A549 (cell line): Measurements from ENCODE around the gene PLSCR3. TPM values are rescaled to one million over a fixed set of nuclear protein-coding genes. Genes with fewer than 3 reads are reported as not detected.

Source experiments
- BHLHE40 ChIP-seq: IDR thresholded peaks from 2 replicates; pipeline ENCODE4 v1.6.1; 2012; ENCODE audit warnings: low read depth, low read length, inconsistent platforms
- CBX2 ChIP-seq: fragments of 200-600 bp; sonication (generic); IDR thresholded peaks from 2 replicates; pipeline ENCODE4 v1.6.1; 2016; ENCODE audit warnings: low read depth, mild to moderate bottlenecking, borderline replicate concordance
- CHD2 ChIP-seq: fragments of 150-350 bp; IDR thresholded peaks from 2 replicates; pipeline ENCODE4 v1.6.1; 2014; ENCODE audit warnings: low read length; ENCODE audit not compliant: partially characterized antibody
- EHF ChIP-seq: fragments of 250-450 bp; sonication (Bioruptor Pico); IDR thresholded peaks from 2 replicates; pipeline ENCODE4 v1.5.0; 2020; ENCODE audit warnings: mild to moderate bottlenecking
- ELK1 ChIP-seq: fragments of 150-350 bp; IDR thresholded peaks from 2 replicates; pipeline ENCODE4 v1.6.1; 2014; ENCODE audit warnings: low read depth, mild to moderate bottlenecking, low read length
- EP300 ChIP-seq, 2 experiments: fragments of >200 bp; sonication (Bioruptor Twin); formaldehyde crosslinking; IDR thresholded peaks; 2 replicates in 1 of 2; 3 replicates in 1 of 2; pipeline ENCODE4 v1.6.1; 2016 to 2017
- ESRRA ChIP-seq: fragments of 150-350 bp; IDR thresholded peaks from 2 replicates; pipeline ENCODE4 v1.6.1; 2014; ENCODE audit warnings: mild to moderate bottlenecking, low read length, borderline replicate concordance
- FOSL2 ChIP-seq, 2 experiments: fragments of 450-650 bp in 1 of 2; fragments of >200 bp in 1 of 2; sonication (Bioruptor Twin) in 1 of 2; formaldehyde crosslinking; IDR thresholded peaks; 2 replicates each; pipeline versions ENCODE4 v1.5.0 to v1.6.1; 2016 to 2020; ENCODE audit warnings: mild to moderate bottlenecking in 1 of 2, moderate library complexity in 1 of 2
- FOXS1 ChIP-seq: fragments of 250-450 bp; sonication (Bioruptor Pico); IDR thresholded peaks from 2 replicates; pipeline ENCODE4 v1.5.0; 2020; ENCODE audit warnings: mild to moderate bottlenecking, moderate library complexity
- HES2 ChIP-seq: fragments of >200 bp; sonication (Bioruptor Twin); formaldehyde crosslinking; IDR thresholded peaks from 2 replicates; pipeline ENCODE4 v1.6.1; 2016
- HEYL ChIP-seq: fragments of 250-450 bp; sonication (Bioruptor Pico); IDR thresholded peaks from 2 replicates; pipeline ENCODE4 v1.8.0; 2021; ENCODE audit warnings: mild to moderate bottlenecking, moderate library complexity
- HOXB5 ChIP-seq: fragments of 250-450 bp; sonication (Bioruptor Pico); IDR thresholded peaks from 2 replicates; pipeline ENCODE4 v1.5.0; 2020; ENCODE audit warnings: mild to moderate bottlenecking, moderate library complexity
- JUN ChIP-seq, 2 experiments: fragments of >200 bp; sonication (Bioruptor Twin); formaldehyde crosslinking; IDR thresholded peaks; 2 replicates in 1 of 2; 3 replicates in 1 of 2; pipeline ENCODE4 v1.6.1; 2016 to 2017
- KDM1A ChIP-seq: fragments of 200-600 bp; sonication (generic); IDR thresholded peaks from 2 replicates; pipeline ENCODE4 v1.6.1; 2016; ENCODE audit warnings: low read depth, mild to moderate bottlenecking
- MAZ ChIP-seq: fragments of 150-350 bp; IDR thresholded peaks from 2 replicates; pipeline ENCODE4 v1.6.1; 2014; ENCODE audit warnings: antibody characterized with exemption, low read depth, low read length, borderline replicate concordance
- MYC ChIP-seq: IDR thresholded peaks from 2 replicates; pipeline ENCODE4 v1.6.1; 2012; ENCODE audit warnings: mild to moderate bottlenecking, inconsistent platforms, low read length, improper control_type of control experiment, borderline replicate concordance
- NPAS2 ChIP-seq: fragments of 250-450 bp; sonication (Bioruptor Pico); IDR thresholded peaks from 2 replicates; pipeline ENCODE4 v1.8.0; 2022; ENCODE audit warnings: mild to moderate bottlenecking, moderate library complexity, borderline replicate concordance
- PBX3 ChIP-seq: IDR thresholded peaks from 2 replicates; pipeline ENCODE4 v1.6.1; 2012
- POLR2AphosphoS2 ChIP-seq: conservative IDR thresholded peaks from 2 replicates; pipeline ENCODE4 v1.6.1; 2012; ENCODE audit warnings: low read length, improper control_type of control experiment, inconsistent platforms
- RARB ChIP-seq: fragments of 250-450 bp; sonication (Bioruptor Pico); IDR thresholded peaks from 2 replicates; pipeline ENCODE4 v1.8.0; 2021; ENCODE audit warnings: mild to moderate bottlenecking, moderate library complexity
- REST ChIP-seq: fragments of 200-600 bp; sonication (generic); IDR thresholded peaks from 2 replicates; pipeline ENCODE4 v1.6.1; 2016; ENCODE audit warnings: antibody characterized with exemption, mild to moderate bottlenecking, moderate library complexity
- RFX5 ChIP-seq: fragments of 450-650 bp; IDR thresholded peaks from 2 replicates; pipeline ENCODE4 v1.7.1; 2014; ENCODE audit warnings: antibody characterized with exemption, mild to moderate bottlenecking, moderate library complexity
- SREBF2 ChIP-seq: fragments of 450-650 bp; IDR thresholded peaks from 2 replicates; pipeline ENCODE4 v1.6.1; 2014; ENCODE audit warnings: mild to moderate bottlenecking, moderate library complexity
- polyA plus RNA-seq, 4 experiments: library from polyadenylated mRNA; depleted of rRNA in 3 of 4; stranded (reverse); fragments of >200 nt; fragmentation: RNase III in 1 of 4; extraction: RNeasy Plus Mini Kit Qiagen cat#74134 plus additional on column Dnase treatment in 1 of 4; gene quantifications; 2 replicates in 3 of 4; 3 replicates in 1 of 4; pipeline ENCODE4 v1.2.3, GENCODE V29; 2011 to 2017
- TF ChIP-seq, protein P1 (sequence below): fragments of >200 bp; sonication (Bioruptor Twin); formaldehyde crosslinking; IDR thresholded peaks from 3 replicates; pipeline ENCODE4 v1.5.1; 2016
- TF ChIP-seq, protein P2 (sequence below): fragments of >200 bp; sonication (Bioruptor Twin); formaldehyde crosslinking; IDR thresholded peaks from 3 replicates; pipeline ENCODE4 v1.6.1; 2016

The PLSCR3 gene
- polyA plus RNA-seq, 2 of the 4 experiments (the other 2 are of a cell fraction), result 11.0 to 29.6 TPM

GRCh38 chr17:7356072-7356549 is 38.2 kb downstream of the PLSCR3 start (continued):
- TF ChIP-seq ELK1, result no peak
- TF ChIP-seq FOXS1 (CRISPR knock-in tag), result no peak
- no peak for TF ChIP-seq REST
- TF ChIP-seq, protein P1, sequence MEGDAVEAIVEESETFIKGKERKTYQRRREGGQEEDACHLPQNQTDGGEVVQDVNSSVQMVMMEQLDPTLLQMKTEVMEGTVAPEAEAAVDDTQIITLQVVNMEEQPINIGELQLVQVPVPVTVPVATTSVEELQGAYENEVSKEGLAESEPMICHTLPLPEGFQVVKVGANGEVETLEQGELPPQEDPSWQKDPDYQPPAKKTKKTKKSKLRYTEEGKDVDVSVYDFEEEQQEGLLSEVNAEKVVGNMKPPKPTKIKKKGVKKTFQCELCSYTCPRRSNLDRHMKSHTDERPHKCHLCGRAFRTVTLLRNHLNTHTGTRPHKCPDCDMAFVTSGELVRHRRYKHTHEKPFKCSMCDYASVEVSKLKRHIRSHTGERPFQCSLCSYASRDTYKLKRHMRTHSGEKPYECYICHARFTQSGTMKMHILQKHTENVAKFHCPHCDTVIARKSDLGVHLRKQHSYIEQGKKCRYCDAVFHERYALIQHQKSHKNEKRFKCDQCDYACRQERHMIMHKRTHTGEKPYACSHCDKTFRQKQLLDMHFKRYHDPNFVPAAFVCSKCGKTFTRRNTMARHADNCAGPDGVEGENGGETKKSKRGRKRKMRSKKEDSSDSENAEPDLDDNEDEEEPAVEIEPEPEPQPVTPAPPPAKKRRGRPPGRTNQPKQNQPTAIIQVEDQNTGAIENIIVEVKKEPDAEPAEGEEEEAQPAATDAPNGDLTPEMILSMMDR, result peak; percentile 96
- no peak for TF ChIP-seq JUN (IDR thresholded peaks at IDR 0.05)
- TF ChIP-seq HOXB5 (CRISPR knock-in tag), result no peak
- TF ChIP-seq EP300 (IDR thresholded peaks at IDR 0.05), result no peak
- no peak for TF ChIP-seq BHLHE40
- TF ChIP-seq NPAS2, result no peak
- TF ChIP-seq KDM1A, result no peak
- no peak for TF ChIP-seq SREBF2
- no peak for TF ChIP-seq HES2
- TF ChIP-seq MYC, result no peak
- TF ChIP-seq, protein P2, sequence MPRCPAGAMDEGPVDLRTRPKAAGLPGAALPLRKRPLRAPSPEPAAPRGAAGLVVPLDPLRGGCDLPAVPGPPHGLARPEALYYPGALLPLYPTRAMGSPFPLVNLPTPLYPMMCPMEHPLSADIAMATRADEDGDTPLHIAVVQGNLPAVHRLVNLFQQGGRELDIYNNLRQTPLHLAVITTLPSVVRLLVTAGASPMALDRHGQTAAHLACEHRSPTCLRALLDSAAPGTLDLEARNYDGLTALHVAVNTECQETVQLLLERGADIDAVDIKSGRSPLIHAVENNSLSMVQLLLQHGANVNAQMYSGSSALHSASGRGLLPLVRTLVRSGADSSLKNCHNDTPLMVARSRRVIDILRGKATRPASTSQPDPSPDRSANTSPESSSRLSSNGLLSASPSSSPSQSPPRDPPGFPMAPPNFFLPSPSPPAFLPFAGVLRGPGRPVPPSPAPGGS, result no peak
- TF ChIP-seq EHF (CRISPR knock-in tag), result no peak
- no peak for TF ChIP-seq CBX2
- TF ChIP-seq FOSL2 (IDR thresholded peaks at IDR 0.05), result no peak
- no peak for TF ChIP-seq FOSL2 (CRISPR knock-in tag; IDR thresholded peaks at IDR 0.05)
- TF ChIP-seq HEYL (CRISPR knock-in tag), result no peak
- TF ChIP-seq RFX5, result no peak
- TF ChIP-seq CHD2, result no peak
- TF ChIP-seq PBX3, result 0 out of 2 replicates have a peak, but pooled peaks have one; percentile 15
- no peak for TF ChIP-seq POLR2AphosphoS2
- TF ChIP-seq ESRRA, result no peak
- no peak for TF ChIP-seq RARB (CRISPR knock-in tag)
- TF ChIP-seq MAZ, result peak; percentile 66; the same call in 1 of the 2 replicates
